HepG2 (cell line): ENCODE measurements around the gene B3GALT6. TPM values are rescaled to one million over a fixed set of nuclear protein-coding genes. Genes with fewer than 3 reads are reported as not detected.

Source experiments
- AKAP8 ChIP-seq: sonication (generic); formaldehyde crosslinking; IDR thresholded peaks from 2 replicates; pipeline ENCODE4 v1.5.1; 2020; ENCODE audit warnings: mild to moderate bottlenecking, missing genetic modification reagents
- ARID4A ChIP-seq: sonication (generic); formaldehyde crosslinking; IDR thresholded peaks from 2 replicates; pipeline ENCODE4 v1.5.0; 2020; ENCODE audit warnings: mild to moderate bottlenecking, missing genetic modification reagents, borderline replicate concordance
- ATF6 ChIP-seq: sonication (generic); formaldehyde crosslinking; conservative IDR thresholded peaks from 2 replicates; pipeline ENCODE4 v1.4.0; 2020; ENCODE audit warnings: missing genetic modification reagents
- CHD2 ChIP-seq: IDR thresholded peaks from 2 replicates; pipeline ENCODE4 v1.6.1; 2011; ENCODE audit warnings: low read depth, low read length, improper control_type of control experiment
- FOXJ3 ChIP-seq: sonication (generic); formaldehyde crosslinking; IDR thresholded peaks from 2 replicates; pipeline ENCODE4 v1.4.0; 2020; ENCODE audit warnings: missing genetic modification reagents, mild to moderate bottlenecking, borderline replicate concordance
- IKZF5 ChIP-seq: IDR thresholded peaks from 2 replicates; pipeline ENCODE4 v1.6.1; 2018; ENCODE audit warnings: missing genetic modification reagents, mild to moderate bottlenecking, missing compliant biosample characterization
- MAFK ChIP-seq, 2 experiments: IDR thresholded peaks in 1 of 2; conservative IDR thresholded peaks in 1 of 2; 2 replicates each; pipeline ENCODE4 v1.6.1; 2011; ENCODE audit warnings: improper control_type of control experiment in 2 of 2, low read length in 2 of 2
- MED8 ChIP-seq: sonication (generic); formaldehyde crosslinking; IDR thresholded peaks from 2 replicates; pipeline ENCODE4 v1.8.1; 2023; ENCODE audit warnings: mild to moderate bottlenecking, missing genetic modification reagents; ENCODE audit not compliant: insufficient replicate concordance
- NFRKB ChIP-seq: fragments of 450-650 bp; IDR thresholded peaks from 2 replicates; pipeline ENCODE4 v1.6.1; 2017
- SOX5 ChIP-seq: IDR thresholded peaks from 2 replicates; pipeline ENCODE4 v1.6.1; 2016; ENCODE audit warnings: borderline replicate concordance
- THAP8 ChIP-seq: sonication (generic); formaldehyde crosslinking; IDR thresholded peaks from 2 replicates; pipeline ENCODE4 v1.5.1; 2020; ENCODE audit warnings: missing genetic modification reagents, mild to moderate bottlenecking, borderline replicate concordance
- TOPORS ChIP-seq: sonication (generic); formaldehyde crosslinking; IDR thresholded peaks from 2 replicates; pipeline ENCODE4 v1.8.0; 2023; ENCODE audit warnings: mild to moderate bottlenecking, missing genetic modification reagents
- ZC3H4 ChIP-seq: sonication (generic); formaldehyde crosslinking; IDR thresholded peaks from 2 replicates; pipeline ENCODE4 v1.4.0; 2020; ENCODE audit warnings: missing genetic modification reagents, borderline replicate concordance
- ZFP1 ChIP-seq: IDR thresholded peaks from 2 replicates; pipeline ENCODE4 v1.6.1; 2016
- ZFP82 ChIP-seq: sonication (generic); formaldehyde crosslinking; IDR thresholded peaks from 2 replicates; pipeline ENCODE4 v1.5.1; 2020; ENCODE audit warnings: mild to moderate bottlenecking, missing genetic modification reagents, borderline replicate concordance
- ZNF124 ChIP-seq: sonication (generic); formaldehyde crosslinking; IDR thresholded peaks from 2 replicates; pipeline ENCODE4 v1.4.0; 2020; ENCODE audit warnings: missing genetic modification reagents
- ZNF276 ChIP-seq: sonication (generic); formaldehyde crosslinking; IDR thresholded peaks from 2 replicates; pipeline ENCODE4 v1.4.0; 2020; ENCODE audit warnings: mild to moderate bottlenecking, low read depth, missing genetic modification reagents
- ZNF430 ChIP-seq: sonication (generic); formaldehyde crosslinking; IDR thresholded peaks from 2 replicates; pipeline ENCODE4 v1.9.0; 2021; ENCODE audit warnings: mild to moderate bottlenecking, missing genetic modification reagents
- ZNF589 ChIP-seq: sonication (generic); formaldehyde crosslinking; conservative IDR thresholded peaks from 2 replicates; pipeline ENCODE4 v1.8.0; 2022; ENCODE audit warnings: mild to moderate bottlenecking, moderate library complexity, missing genetic modification reagents
- ZNF605 ChIP-seq: sonication (generic); formaldehyde crosslinking; IDR thresholded peaks from 2 replicates; pipeline ENCODE4 v1.8.0; 2022; ENCODE audit warnings: mild to moderate bottlenecking, missing genetic modification reagents
- polyA plus RNA-seq, 8 experiments: library from polyadenylated mRNA; depleted of rRNA in 3 of 8; stranded (reverse) in 7 of 8; unstranded in 1 of 8; fragments of >200 nt; fragmentation: Illumina TruSeq in 4 of 8; extraction: Trizol in 4 of 8; gene quantifications; 2 replicates each; pipeline versions ENCODE4 v1.2.1 to v1.2.3, GENCODE V29; 2011 to 2016; ENCODE audit warnings: low read depth in 4 of 8, missing spikeins in 1 of 8, mixed read lengths in 1 of 8; ENCODE audit not compliant: insufficient read depth in 1 of 8
- total RNA-seq, 5 experiments: library from RNA; depleted of rRNA; stranded (reverse); fragments of >200 nt; fragmentation: Illumina TruSeq; extraction: Trizol; gene quantifications; 2 replicates each; pipeline ENCODE4 v1.2.3, GENCODE V29; 2016; ENCODE audit warnings: low read depth in 1 of 5

B3GALT6 gene
- total and polyA plus RNA-seq, 2 of the 13 experiments (the other 11 are each of a cell fraction or from before 2014, with no cell fraction given) = 3.9 to 14.2 TPM

GRCh38 chr1:1236176-1236763 lies 4.2 kb downstream of the B3GALT6 start (continued):
- TF ChIP-seq THAP8 (CRISPR knock-in tag) (no peak), NFRKB (no peak), AKAP8 (CRISPR knock-in tag) (peak; percentile 91), FOXJ3 (no peak), IKZF5 (CRISPR knock-in tag) (peak; percentile 29; the same call in 1 of the 2 replicates), SOX5 (CRISPR knock-in tag) (no peak), ZFP1 (CRISPR knock-in tag) (no peak), ARID4A (no peak), ATF6 (no peak), MED8 (CRISPR knock-in tag) (peak; percentile 43), CHD2 (no peak), ZNF430 (peak; percentile 60; the same call in 1 of the 2 replicates), TOPORS (CRISPR knock-in tag) (no peak), ZFP82 (CRISPR knock-in tag) (0 out of 2 replicates have a peak, but pooled peaks have one; percentile 19), ZNF276 (CRISPR knock-in tag) (peak; percentile 56; the same call in 1 of the 2 replicates), ZNF605 (no peak), ZC3H4 (CRISPR knock-in tag) (0 out of 2 replicates have a peak, but pooled peaks have one; percentile 22), MAFK (conservative IDR thresholded peaks at IDR 0.05 in 1 of 2, IDR thresholded peaks at IDR 0.05 in 1 of 2; ENCODE audit: low read length in 2 of 2) (peak; percentile 63 to 66), ZNF124 (CRISPR knock-in tag) (no peak), ZNF589 (CRISPR knock-in tag) (no peak)
